HG03442 (cell line): ENCODE results near the gene ZNF174.

Experiments used
- ATAC-seq: cut with Tn5 transposase; IDR thresholded peaks from one replicate; pipeline ENCODE4 v1.9.1; 2021; ENCODE audit warnings: mild to moderate bottlenecking, moderate library complexity; ENCODE audit not compliant: unreplicated experiment

Gene ZNF174

GRCh38 chr16:3400779-3401688, at the start of gene ZNF174, which contains the start of gene ZSCAN32:
TSS of gene ZNF174 (plus strand) at chr16:3401215. CDS start at chr16:3402005, 790 bp downstream.
TSS of gene ZSCAN32 (minus strand) at chr16:3401004. CDS start at chr16:3397557, 3,447 bp downstream.
- peak; percentile 96 for ATAC-seq

GRCh38 chr16:3355589-3355988, 45.4 kb upstream of the ZNF174 start, which contains the start of gene OR2C1:
TSS of gene OR2C1 (plus strand) at chr16:3355889. CDS start at chr16:3355941, 52 bp downstream.
- no peak for ATAC-seq

GRCh38 chr16:3356118-3356517, 44.9 kb upstream of the ZNF174 start:
- ATAC-seq, result no peak

DNA sequence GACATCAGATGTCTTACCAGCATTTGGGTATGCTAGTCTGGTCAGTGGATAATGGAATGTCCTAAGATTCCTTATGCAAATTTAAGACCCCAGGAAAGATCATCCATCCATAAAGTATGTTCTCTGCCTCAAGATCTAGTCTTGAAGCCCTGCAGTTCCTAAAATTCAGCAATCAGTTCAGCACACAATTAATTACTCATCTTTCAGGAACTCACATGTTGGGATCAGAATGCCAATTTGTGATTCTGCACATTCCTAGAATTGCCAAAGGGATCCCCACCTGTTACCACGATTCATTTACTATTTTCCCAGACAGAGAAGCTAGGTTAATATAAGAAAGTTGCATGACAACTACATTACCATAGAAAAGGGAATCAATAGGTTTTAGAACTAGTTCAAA, 42.1 kb upstream of the ZNF174 start:
- no peak for ATAC-seq

DNA sequence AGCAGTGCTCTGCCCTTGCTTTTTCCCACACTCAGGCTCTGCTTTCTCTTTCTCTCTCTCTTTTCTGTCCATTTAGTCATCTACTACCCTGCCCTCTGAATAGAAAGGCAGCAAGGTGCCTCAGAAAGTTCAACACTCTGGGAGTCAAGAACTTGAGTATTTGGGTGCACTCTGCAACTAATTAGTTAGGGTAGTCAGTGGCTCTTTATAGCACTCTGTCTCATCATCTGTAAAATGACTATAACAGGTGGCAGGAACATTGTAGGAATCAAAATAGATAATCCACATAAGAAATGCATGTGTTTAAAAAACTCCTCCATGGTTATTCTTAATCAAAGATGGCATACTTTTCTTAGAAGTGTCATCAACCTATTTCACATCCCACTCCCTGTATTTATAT, 38.1 kb upstream of the ZNF174 start:
- ATAC-seq, result no peak

- ATAC-seq, result no peak
Observed at GRCh38 chr16:3363793-3364192, 37.2 kb upstream of the ZNF174 start.

DNA sequence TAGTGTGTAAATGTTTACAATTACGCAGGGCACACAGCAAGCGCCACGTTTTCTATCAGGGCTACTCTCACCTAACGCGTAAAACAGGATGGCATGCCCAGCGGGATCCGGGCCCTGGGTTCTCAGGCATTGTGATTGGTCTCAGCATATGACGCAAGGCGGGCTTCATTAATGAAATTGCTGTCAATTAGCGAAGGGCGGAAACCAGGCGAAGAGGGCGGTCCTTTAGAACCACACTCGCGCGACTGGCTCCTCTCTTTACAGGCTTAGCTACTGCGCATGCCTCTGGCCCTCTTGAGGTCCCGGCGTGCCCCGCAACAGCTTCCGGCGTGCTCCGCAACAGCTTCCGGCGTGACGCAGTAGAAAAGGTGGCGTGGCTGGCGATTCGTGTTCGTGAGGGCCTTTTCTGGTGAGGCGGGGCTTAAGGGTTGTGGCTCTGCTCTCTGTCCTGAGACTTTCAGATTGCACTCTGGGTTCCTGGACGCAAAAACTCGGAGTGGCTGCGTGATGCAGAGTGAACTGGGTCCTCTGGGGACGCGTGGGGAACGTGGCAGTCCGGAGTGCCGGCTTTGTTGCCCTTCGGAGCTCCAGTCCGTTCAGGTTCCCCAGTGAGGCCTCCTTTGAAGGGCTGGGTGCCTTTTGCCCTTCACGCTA, 36.1 kb upstream of the ZNF174 start:
- peak; percentile 64 for ATAC-seq

GRCh38 chr16:3369073-3369472, 31.9 kb upstream of the ZNF174 start:
- no peak for ATAC-seq

DNA sequence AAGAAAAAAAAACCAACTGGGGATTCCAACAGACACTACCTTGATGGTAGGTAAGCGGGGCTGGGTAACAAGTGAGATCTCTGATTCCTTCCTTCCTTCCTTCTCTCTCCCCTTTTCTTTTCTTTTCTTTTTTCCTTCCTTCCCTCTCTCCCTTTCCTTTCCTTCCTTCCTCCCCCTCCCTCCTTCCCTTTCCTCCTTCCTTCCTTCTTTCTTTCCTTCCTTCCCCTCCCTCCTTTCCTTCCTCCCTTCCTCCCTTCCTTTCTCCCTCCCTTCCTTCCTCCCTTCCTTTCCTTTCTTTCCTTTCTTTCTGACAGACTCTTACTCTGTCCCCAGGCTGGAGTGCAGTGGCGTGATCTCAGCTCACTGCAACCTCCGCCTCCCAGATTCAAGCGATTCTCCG, 25.3 kb upstream of the ZNF174 start:
- no peak for ATAC-seq

DNA sequence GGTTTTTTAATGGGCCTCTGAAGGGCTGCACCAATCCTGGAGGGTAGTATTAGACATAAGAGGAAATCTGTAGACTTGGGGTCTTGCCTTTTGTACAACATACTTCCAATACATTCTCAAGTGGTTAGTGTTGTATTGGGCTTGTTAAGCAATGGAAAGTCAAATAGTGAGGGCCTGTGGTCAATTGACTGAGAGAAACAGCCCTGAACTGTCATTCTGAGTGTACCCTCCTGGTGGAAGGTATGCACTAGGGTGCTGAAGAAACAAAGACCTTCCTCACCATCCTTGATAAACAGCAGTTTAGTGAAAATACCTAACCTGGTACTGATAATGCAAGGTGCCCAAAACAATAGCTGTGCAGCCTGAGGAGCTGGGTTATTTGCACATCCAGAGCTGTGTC, 23.1 kb upstream of the ZNF174 start:
- ATAC-seq, result no peak

GRCh38 chr16:3383045-3383448, 18.0 kb upstream of the ZNF174 start:
- ATAC-seq, result no peak

GRCh38 chr16:3388325-3388724, 12.7 kb upstream of the ZNF174 start:
- ATAC-seq, result no peak

- ATAC-seq, result no peak
Observed at GRCh38 chr16:3389663-3390338, 11.2 kb upstream of the ZNF174 start.

- ATAC-seq, result no peak
Observed at GRCh38 chr16:3400446-3400778, 603 bp upstream of the ZNF174 start.

DNA sequence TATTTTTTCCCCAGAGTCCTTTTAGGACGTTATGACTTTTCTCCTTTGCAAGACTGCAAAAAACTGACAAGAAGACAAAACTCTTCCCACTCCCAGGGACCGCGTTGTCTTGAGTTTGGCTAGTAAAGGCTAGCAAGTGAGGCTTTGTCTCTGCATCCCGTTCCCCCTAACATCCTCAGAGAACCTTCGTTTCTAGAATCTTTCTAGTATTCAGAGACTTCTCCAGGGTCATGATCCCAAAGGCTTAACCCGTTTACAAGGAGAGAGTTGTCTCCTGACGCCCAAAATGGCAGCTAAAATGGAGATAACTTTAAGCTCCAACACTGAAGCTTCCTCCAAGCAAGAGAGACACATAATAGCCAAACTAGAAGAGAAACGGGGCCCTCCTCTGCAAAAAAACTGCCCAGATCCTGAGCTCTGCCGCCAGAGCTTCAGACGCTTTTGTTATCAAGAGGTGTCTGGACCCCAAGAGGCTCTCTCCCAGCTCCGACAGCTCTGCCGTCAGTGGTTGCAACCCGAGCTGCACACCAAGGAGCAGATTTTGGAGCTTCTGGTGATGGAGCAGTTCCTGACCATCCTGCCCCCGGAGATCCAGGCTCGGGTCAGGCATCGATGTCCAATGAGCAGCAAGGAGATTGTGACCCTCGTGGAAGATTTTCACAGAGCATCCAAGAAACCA, 843 bp downstream of the ZNF174 start:
- no peak for ATAC-seq

GRCh38 chr16:3408561-3409197, 7.7 kb downstream of the ZNF174 start:
- ATAC-seq, result no peak

DNA sequence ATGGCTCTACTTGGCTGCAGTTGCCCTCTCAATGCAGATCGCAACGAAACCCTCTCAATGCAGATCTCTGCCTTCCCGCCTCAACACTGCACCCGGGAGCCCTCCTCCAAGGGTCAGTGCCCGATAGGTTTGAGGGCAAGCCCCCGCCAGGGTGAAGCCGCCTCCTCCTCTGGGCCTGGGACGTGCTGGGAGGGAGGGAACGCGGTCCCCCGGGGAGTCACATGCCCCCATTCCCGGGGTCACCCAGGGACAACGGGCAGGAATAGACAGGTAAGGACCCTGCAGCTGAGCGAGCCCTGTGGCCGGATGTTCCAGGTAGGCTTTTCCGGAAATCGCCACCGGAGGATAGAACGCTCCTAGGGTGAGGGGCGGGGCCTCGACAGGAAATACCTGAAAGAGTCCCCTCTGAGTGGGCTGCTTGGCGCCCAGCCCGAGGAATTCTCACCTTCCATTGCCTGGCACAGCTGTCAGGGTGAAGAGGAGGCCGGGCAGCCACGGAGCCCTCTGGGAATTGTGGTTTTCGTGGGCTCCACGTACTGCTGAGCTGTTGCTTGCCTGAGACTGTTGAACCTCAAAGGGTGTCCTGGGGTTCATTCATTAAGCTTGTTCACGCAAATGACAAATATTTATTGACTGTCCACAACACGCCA, 12.8 kb downstream of the ZNF174 start:
- ATAC-seq, result no peak

GRCh38 chr16:3431779-3432219, 30.8 kb downstream of the ZNF174 start:
- ATAC-seq, result no peak

DNA sequence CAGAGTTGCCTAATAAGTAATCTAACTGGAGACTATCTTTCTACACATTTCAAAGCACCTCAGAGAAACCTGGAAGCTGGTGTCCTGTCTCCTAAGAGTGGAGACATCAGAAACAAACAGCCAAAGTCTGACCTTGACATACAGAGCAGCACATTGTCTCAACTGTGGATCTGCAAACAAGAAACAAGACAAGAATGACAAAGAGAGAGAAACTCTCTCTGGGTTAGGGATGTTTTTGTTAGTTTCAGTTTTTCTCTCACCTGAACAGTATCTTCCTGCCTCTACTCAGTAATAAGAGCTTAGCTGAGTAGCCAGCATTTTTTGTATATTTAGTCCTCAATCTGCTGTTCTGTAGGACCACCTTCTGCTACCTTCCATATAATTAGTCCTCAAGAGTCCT, 33.4 kb downstream of the ZNF174 start:
- no peak for ATAC-seq

- no peak for ATAC-seq
Observed at GRCh38 chr16:3439637-3440036, 38.6 kb downstream of the ZNF174 start.
